ENCODE data around the gene RNASE7.
A peak's percentile ranks its signal among the peaks of the same experiment; 100 is the strongest.

RNASE7 gene

DNA sequence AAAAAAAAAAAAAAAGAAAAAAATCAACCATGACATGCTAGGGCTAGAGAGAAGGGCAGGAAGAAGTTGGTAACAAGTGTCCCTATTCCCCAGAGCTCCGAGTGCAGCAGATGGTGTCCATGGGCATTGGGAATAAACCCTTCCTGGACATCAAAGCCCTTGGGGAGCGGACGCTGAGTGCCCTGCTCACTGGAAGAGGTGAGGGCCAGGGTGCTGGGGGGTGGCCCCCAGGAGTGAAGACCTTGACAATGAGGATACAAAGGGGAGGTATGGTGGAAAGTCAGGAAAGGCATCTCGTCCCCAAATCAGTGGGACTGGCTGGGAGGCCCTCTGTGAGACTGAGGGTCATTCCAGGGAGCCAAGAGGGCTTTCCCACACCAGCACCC is 44.7 kb downstream of the RNASE7 start:
- no peak for DNase-seq (ENCODE audit: low spot score)

GRCh38 chr14:21087294-21088091 is 45.3 kb downstream of the RNASE7 start:
- peak; percentile 96 for DNase-seq (ENCODE audit: low spot score)

DNA sequence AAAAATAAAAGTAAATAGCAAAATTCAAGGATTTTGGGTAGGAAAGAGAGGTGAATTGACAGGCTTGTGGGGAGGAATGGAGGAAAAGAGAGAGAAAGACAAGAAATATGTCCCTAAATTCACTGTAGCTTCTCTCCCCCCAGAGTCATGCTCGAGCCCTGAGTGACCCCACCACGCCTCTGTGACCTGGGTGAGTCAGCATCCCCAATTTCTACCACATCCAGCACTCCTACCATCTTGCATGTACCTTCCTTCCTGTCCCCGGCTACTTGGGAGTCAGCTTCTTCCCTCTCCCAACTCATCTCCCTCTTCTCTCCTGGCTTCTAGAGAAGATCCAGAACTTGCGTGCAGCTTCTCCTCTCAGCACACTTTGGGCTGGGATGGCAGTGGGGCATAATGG is 46.5 kb downstream of the RNASE7 start:
- no peak for DNase-seq (ENCODE audit: low spot score)

- no peak for DNase-seq (ENCODE audit: low spot score)
Measured at GRCh38 chr14:21089271-21089670, 47.1 kb downstream of the RNASE7 start.

- no peak for DNase-seq (ENCODE audit: low spot score)
Measured at GRCh38 chr14:21089877-21090193, 47.7 kb downstream of the RNASE7 start.

GRCh38 chr14:21090194-21090939 is 48.2 kb downstream of the RNASE7 start:
- no peak for DNase-seq (ENCODE audit: low spot score)

DNA sequence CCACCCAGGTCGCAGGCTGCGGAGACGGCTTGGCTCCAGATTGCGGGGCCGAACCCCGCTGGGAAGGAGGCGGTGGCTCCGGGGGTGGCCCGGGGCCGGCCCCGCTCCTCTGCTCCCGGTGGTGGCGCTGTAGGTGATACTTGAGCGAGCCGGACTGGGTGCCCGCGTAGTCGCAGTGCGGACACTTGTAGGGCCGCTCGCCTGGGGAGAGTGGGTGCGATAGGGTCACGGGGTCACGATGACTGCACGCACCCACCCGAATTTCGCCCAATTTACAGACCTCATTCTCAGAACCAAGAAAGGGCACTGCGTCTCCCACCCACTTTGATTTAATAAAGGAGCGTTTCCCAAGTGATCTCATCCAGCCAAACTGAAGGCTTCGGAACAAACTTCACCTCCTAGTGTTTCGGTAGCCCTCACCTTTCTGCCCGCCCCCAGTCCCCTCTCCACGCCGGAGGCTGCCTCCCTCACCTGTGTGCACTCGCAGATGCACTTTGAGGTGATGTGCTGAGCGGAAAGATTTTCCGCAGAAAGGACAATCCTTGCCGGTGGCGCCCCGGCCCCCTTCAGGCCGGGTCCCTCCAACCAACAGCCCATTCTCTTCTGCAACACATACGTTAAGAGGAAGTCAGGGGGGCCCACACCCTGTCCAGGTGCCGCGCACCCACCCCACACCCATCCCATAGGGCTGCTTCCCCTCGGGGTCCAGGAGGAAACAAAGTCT is 48.9 kb downstream of the RNASE7 start:
- no peak for DNase-seq (ENCODE audit: low spot score)

GRCh38 chr14:21091821-21092272 is 49.7 kb downstream of the RNASE7 start:
- DNase-seq (ENCODE audit: low spot score): no peak

DNA sequence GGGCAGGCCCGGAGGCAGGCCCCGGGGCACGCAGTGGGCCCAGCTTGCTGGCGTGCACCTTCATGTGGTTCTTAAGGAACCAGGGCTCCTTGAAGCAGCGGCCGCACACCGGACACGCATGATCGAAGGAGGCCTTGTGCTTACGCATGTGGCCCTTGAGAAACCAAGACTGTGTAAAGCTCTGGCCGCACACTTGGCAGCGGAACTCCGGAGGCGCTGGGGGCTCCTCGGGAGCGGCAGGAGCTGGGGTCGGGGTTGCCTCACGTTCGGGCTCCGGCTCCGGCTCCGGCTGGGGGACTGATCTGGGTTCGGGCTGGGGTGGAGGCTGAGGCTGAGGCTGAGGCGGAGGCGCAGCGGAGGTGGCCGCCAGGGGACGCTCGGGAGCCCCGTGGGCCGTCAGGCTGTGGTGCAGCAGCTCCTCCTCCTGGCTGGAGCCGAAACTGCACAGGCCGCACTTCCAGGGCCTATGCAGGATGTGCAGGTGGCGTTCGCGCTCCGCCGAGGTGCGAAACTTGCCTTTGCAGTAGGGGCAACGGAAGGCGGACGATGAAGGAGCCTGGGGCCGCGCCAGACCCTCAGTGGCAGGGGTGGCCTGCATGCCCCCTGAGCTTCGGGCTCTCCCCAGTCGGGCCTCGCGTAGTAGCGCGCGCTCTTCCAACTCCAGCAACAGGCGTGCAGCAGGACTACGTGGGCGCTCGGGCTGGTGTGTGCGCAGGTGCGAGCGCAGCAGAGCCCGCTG is 50.3 kb downstream of the RNASE7 start:
- DNase-seq (ENCODE audit: low spot score): peak; percentile 80

- DNase-seq (ENCODE audit: low spot score): no peak
Measured at GRCh38 chr14:21093018-21093417, 50.9 kb downstream of the RNASE7 start.
